ENCODE measurements around the gene OR1A1.

OR1A1 gene, protein sequence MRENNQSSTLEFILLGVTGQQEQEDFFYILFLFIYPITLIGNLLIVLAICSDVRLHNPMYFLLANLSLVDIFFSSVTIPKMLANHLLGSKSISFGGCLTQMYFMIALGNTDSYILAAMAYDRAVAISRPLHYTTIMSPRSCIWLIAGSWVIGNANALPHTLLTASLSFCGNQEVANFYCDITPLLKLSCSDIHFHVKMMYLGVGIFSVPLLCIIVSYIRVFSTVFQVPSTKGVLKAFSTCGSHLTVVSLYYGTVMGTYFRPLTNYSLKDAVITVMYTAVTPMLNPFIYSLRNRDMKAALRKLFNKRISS

DNA sequence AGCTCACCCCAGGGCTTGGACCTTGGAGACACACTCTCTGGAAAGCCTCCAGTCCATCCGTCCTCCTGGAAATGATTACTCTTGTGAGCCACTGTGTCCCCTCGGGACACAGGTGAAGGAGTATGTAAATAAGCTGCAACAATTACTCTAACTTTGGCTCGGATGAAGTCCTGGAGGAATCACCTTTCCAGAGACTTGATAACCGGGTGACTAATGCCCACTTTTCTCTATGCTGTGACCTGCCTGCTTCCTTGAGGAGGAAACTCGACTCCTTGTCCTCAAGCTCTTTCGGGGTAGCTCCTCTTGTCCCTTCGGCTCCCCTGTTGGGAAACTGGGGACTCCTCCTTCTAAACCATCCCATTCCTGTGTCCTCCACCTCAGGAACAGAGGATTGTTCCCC lies at the start of gene OR1A1:
Gene OR1A1 (plus strand): TSS at position 301 of the 400 bp plus-strand sequence. CDS start 7,954 bp downstream, outside the sequence.
- TF ChIP-seq, protein P1, sequence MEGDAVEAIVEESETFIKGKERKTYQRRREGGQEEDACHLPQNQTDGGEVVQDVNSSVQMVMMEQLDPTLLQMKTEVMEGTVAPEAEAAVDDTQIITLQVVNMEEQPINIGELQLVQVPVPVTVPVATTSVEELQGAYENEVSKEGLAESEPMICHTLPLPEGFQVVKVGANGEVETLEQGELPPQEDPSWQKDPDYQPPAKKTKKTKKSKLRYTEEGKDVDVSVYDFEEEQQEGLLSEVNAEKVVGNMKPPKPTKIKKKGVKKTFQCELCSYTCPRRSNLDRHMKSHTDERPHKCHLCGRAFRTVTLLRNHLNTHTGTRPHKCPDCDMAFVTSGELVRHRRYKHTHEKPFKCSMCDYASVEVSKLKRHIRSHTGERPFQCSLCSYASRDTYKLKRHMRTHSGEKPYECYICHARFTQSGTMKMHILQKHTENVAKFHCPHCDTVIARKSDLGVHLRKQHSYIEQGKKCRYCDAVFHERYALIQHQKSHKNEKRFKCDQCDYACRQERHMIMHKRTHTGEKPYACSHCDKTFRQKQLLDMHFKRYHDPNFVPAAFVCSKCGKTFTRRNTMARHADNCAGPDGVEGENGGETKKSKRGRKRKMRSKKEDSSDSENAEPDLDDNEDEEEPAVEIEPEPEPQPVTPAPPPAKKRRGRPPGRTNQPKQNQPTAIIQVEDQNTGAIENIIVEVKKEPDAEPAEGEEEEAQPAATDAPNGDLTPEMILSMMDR (IDR thresholded peaks at IDR 0.05) = no peak

DNA sequence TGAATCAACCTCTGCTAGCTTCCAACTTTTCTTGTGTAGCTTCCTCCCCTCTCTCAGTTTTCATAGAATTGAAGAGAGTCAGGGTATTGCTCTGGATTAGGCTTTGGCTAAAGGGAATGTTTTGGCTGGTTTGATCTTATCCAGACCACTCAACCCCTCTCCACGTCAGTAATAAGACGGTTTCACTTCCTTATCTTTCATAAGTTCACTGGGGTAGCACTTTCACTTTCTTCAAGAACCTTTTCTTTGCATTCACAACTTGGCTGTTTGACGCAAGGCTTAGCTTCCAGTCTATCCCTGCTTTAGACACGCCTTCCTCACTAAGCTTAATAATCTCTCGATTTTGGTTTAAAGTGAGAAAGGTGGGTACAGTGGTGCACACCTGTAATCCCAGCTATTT lies 39.9 kb upstream of the OR1A1 start:
- TF ChIP-seq, protein P1 (IDR thresholded peaks at IDR 0.05) = no peak

DNA sequence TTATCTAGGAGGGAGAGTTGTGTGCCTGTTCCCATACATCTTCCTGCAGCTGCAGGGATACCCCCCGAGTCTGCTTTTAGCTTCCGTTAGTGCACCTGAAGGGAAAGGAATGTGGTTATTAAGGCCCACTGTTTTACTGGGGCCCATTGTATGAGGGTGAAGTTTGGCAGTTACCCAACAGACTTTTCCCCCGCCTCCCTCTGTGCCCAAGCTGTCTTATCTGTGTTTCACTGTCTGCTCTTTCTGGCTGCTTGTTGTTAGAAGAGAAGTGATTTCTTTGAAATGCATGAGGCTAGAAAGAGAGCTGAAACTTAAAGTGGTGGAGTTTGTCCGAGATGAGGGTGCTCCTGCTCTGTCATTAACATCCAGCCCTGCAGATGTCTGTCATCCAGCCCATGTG lies 17.5 kb upstream of the OR1A1 start:
- TF ChIP-seq, protein P1 (IDR thresholded peaks at IDR 0.05) = no peak

DNA sequence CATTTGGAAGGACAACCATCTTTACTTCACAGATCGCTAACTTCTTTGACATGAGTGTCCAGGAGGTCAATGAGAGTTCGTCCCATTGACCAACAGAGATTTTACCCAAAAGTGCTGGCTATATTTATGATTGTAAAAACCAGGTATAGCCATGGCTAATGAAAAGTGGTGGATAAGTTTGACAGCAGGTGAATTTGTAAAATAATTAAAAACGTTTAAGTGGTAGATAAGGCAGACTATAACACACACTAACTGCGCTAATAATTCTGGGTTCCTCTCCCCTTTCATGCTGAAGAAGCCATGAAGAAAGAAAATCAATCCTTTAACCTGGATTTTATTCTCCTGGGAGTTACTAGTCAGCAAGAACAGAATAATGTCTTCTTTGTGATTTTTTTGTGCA lies 10.2 kb upstream of the OR1A1 start, which contains the start of gene OR1A2:
Gene OR1A2 (plus strand): TSS at position 301 of the 400 bp plus-strand sequence. CDS start 0 bp downstream, at position 301.
- TF ChIP-seq, protein P1 (IDR thresholded peaks at IDR 0.05) = no peak

DNA sequence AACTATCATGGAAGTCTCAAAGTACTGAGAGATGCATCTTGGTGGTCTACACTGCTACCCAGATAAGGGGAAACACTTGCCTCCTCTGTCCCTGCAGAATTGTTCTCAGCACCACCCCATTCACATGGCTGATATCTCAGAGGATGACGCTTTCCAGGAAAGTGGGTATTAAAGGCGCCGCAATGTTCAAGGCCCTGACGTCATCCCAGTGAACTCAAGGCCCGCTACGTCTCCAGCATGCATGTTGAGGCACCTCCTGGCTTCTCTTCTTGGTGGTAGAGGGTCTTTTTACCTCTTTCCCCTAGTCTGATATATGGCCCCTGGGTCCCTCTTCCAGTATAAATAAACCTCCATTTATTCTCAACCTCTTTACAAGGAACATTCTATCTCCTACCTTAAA lies 1.0 kb downstream of the OR1A1 start:
- TF ChIP-seq, protein P1 (IDR thresholded peaks at IDR 0.05) = no peak

DNA sequence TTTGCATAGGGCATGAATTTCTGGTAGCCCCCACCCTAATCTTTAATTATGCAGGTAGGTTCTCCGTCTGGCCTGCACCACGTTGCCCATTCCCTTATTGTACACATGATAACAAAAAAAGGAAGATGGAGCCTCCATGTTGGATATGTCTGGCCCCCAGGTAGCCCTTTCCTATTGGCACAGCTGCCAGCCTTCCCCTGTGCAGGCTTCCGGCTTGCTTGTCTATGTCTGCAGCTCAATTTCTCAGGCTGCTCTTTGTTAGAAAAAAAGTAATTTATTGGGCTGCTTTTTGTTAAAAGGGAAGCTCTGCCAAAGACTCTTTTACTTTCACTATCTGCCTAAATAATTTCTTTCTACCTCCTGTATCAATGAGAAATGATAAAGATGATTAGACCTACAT lies 5.5 kb downstream of the OR1A1 start:
- TF ChIP-seq, protein P1 (IDR thresholded peaks at IDR 0.05) = no peak

DNA sequence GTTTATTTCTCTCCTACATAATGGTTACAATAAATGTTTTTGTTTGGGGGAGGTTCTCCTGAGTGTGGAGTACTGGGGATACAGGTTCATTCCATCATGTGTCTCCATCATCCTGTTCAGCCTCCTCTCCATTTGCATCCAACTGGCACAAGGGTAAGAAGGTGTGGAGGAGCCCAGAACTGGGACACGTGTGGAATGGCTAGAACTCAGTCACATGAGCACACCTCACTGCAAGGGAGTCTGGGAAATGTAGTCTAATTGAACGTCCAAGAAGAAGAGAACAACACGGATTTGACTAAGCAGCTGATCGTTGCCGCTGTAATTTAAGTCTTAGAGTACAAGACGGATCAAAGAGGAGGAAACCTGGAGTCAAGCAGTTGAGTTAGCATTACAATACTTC lies 6.1 kb downstream of the OR1A1 start:
- TF ChIP-seq, protein P1 (IDR thresholded peaks at IDR 0.05) = no peak

Measured in LNCAP (cell line).